ENCODE results near the gene MYH10.

The MYH10 gene

DNA sequence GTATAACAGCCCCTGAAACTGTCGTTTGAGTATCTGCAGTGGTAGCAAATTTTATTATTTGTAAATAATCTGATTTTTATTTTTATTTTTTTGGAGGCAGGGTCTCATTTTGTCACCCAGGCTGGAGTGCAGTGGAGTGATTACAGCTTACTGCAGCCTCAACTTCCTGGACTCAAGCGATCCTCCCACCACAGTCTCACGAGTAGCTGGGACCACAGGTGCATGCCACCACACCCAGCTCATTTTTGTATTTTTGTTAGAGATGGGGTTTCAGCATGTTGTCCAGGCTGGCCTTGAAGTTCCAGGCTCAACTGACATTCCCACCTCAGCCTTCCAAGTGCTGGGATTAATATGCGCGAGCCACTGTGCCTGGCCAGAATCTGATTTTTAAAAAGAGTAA lies 192.1 kb downstream of the MYH10 start:
- no peak for DNase-seq

DNA sequence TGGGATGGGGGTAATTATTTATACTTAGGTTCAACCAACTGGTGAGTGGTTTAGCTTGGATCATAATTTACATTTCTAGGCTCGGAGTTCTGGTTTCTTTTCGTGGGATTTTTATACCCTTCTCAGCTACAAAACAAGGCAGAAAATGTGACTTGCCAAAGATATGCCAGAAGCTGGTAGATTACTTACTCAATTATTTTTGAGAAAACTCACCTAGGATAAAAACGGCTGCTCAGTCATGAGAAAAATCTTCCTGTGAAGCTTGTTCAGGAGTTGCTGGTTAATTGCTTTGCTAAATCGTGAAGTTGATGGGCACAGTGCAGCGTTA lies 193.7 kb downstream of the MYH10 start:
- DNase-seq = peak in 1 of 3 experiments; percentile 29

DNA sequence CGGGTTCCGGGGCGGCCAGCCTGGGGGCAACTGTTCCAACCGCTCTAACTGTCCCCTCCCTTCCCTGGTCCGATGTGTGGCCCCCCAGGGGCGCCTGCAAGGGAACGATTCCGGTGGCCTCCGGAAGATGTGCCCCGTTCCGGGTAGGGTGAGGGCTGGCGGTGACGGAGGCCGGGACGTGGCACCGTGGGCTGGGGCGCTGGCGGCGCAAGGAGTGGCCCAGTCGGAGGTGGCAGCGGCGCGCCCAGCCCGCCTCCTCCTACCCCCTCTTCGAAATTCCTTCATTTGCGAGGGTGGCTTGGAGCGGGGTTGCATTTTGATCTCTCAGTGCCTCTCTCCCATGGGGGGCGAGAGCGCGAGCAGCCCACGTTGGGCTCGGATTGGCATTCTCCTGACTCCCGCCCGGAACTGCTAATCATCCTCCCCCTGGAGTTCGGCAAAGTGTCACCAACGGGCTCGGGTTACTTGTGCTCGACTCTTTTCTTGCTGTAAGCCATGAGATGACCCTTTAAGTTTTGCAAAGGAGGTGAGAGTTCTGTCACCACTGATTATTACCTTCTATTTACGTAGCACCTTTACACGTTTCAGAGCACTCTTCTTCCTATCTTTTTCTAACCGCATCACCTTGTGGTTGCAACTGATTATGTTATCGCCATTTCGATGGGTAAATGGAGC lies 194.2 kb downstream of the MYH10 start:
- peak in 2 of 3 experiments; percentile 8 to 66 for DNase-seq

DNA sequence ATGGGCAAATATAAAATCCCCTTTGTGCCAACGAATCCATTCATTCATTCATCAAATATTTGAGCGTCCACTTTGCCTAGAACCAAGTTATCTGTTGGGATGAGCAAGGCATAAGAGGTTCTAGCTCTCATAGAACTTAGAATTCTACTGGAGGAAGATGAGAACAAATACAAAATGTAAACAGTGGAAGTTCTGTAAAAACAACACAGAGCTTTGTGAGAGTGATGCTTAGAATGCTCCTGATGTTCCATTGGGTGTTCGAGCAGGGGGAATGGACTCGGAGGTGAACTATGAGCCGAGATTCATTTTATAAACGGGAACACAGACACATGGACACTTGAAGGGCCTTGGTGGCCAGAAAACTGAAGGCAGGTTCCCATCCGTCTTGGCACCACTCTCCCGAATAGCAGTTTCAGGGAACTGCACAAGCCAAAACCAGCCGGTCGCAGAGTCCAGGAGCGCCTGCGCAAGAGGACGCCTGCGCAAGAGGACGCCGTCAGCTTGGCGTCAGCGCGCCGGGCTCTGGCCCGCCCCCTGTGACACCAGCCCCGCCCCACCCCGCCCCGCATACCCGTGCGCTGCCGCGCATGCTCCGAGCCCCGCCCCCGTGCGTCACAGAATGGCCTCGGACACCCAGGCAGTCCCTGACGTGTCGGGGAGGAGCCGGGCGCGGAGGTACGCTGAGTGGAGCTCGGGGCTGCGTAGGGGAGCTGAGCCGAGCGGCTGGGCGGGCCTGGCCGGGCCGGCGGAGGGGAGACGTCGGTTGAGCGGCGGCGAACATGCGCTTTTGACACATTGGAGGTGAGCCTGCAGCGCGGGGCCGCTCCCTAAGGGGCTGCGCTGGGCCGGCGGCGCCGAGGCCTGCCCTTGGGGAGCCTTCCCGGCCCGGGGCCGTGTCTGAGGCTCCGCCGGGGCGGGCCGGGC lies 195.0 kb downstream of the MYH10 start, which contains the start of gene NDEL1:
Gene NDEL1, plus strand, starts transcription at position 640 of the 924 bp plus-strand sequence. CDS start 8,388 bp downstream, outside the sequence.
- peak; percentile 89 to 94 (median 89) for DNase-seq

DNA sequence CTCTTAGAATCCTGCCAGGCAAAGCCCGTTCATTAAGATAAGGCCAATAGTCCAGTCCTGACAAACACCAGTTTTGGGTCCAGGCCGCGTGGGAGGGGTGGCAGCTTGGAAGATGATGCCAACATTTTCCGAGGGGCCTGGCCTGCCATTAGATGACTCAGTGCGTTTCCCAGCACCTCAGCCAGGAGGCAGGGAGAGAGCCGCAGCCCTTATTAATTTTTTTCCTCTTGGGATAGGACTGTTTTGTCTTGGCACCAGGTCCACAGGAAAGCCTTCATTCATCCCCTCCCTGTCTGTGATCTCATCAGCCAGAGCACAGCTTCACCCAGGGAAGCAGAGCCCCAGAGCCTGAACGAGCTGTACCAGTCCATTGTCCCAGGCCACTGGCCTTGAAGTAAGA lies 199.6 kb downstream of the MYH10 start:
- no peak for DNase-seq

DNA sequence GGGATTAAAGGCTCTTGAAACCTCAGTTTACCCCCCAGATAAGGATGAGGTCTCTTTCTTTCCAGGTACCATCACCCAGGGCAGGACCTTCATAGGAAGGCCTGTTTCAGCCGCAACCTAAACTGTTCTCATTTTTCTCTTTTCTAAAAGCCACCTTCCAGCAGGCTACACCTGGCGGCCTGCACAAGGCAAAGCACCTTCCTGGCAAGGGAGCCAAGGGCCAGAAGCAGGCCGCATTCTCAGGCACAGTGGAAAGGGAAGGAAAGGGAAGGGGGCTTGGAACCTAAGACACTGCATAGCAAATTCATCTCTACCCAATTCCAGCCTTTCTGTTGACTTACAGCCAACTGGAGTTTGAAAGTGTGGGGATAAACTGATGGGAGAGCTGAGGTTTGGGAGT lies 203.7 kb downstream of the MYH10 start:
- DNase-seq = no peak

DNA sequence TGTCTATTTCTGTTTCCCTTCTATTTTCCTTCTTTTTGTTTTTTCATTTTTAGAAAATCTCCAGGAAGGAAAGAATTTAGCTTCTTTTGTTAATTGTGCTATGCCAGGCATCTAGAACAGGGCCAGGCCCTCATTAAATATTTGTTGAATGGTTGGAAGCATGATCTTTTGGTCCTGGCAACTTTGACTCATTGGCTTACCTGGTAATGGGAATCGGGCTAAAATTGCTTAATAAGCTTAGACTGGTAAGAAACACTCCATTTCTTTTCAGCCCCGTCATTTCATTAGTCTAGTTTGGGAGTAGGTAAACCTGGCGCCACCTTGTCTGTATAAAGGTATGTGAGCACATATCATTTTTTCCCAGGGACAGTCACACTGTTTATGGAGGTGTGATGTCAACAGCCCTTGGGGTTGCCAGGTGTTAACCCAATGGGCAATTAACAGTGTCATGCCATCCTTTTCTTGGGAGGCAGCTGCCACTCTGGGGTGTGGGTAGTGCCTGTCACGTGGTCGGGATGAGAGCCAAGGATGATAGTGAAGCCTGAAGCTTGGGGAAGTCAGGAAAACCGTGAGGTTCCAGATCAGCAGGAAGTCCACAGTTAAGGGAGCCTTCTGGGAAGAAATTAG lies 204.3 kb downstream of the MYH10 start:
- no peak for DNase-seq

Measured in NCI-H1417 (cell line).